ENCODE data around the gene FCHO1. TPM values are rescaled to one million over a fixed set of nuclear protein-coding genes. Genes with fewer than 3 reads are reported as not detected.
A peak's percentile ranks its signal among the peaks of the same experiment; 100 is the strongest.

Gene FCHO1
- polyA plus RNA-seq, 2 donors, result 0.51 to 0.75 TPM

- Histone ChIP-seq H3K4me3 (ENCODE audit: low read depth in 1 of 2, low read length in 2 of 2) (no peak overlapping the region), H3K27me3 (ENCODE audit: control insufficient read depth in 1 of 2, insufficient read depth in 2 of 2, low read length in 2 of 2) (no peaks in the 10 kb centered on the region), H3K9me3 (ENCODE audit: control insufficient read depth in 2 of 2, insufficient read depth in 1 of 2, low read depth in 1 of 2, low read length in 1 of 2) (no peaks in the 10 kb centered on the region), H3K36me3 (ENCODE audit: control insufficient read depth in 2 of 2, insufficient read depth in 2 of 2, low read length in 1 of 2) (peaks cover 13 to 25% of the 10 kb centered on the region in 2 donors), H3K27ac (ENCODE audit: low read depth in 2 of 2, low read length in 1 of 2) (no peak overlapping the region), H3K4me1 (ENCODE audit: control insufficient read depth in 2 of 2, insufficient read depth in 2 of 2, low read length in 1 of 2) (no peaks in the 10 kb centered on the region)
- WGBS, 2 donors, result 96 to 97% methylated on average over 22 of the region's 22 CpGs
Observed at GRCh38 chr19:17733127-17733526, 18.1 kb upstream of the FCHO1 start.

GRCh38 chr19:17734146-17734545 is 17.1 kb upstream of the FCHO1 start:
- Histone ChIP-seq H3K36me3 (ENCODE audit: control insufficient read depth in 2 of 2, insufficient read depth in 2 of 2, low read length in 1 of 2) (peaks cover 13 to 23% of the 10 kb centered on the region in 2 donors), H3K27ac (ENCODE audit: low read depth in 2 of 2, low read length in 1 of 2) (no peak overlapping the region), H3K4me3 (ENCODE audit: low read depth in 1 of 2, low read length in 2 of 2) (no peak overlapping the region), H3K4me1 (ENCODE audit: control insufficient read depth in 2 of 2, insufficient read depth in 2 of 2, low read length in 1 of 2) (no peaks in the 10 kb centered on the region), H3K27me3 (ENCODE audit: control insufficient read depth in 1 of 2, insufficient read depth in 2 of 2, low read length in 2 of 2) (no peaks in the 10 kb centered on the region), H3K9me3 (ENCODE audit: control insufficient read depth in 2 of 2, insufficient read depth in 1 of 2, low read depth in 1 of 2, low read length in 1 of 2) (no peaks in the 10 kb centered on the region)
- 94% methylated on average over 16 of the region's 16 CpGs for WGBS, 2 donors

- WGBS, 2 donors, result 79 to 81% methylated on average over 5 of the region's 5 CpGs
- no peaks in the 10 kb centered on the region for H3K9me3 ChIP-seq (ENCODE audit: control insufficient read depth in 2 of 2, insufficient read depth in 1 of 2, low read depth in 1 of 2, low read length in 1 of 2)
- no peaks in the 10 kb centered on the region for H3K27me3 ChIP-seq (ENCODE audit: control insufficient read depth in 1 of 2, insufficient read depth in 2 of 2, low read length in 2 of 2)
- no peak overlapping the region for H3K27ac ChIP-seq (ENCODE audit: low read depth in 2 of 2, low read length in 1 of 2)
- H3K4me3 ChIP-seq (ENCODE audit: low read depth in 1 of 2, low read length in 2 of 2), result no peak overlapping the region
- peaks cover 13 to 20% of the 10 kb centered on the region in 2 donors for H3K36me3 ChIP-seq (ENCODE audit: control insufficient read depth in 2 of 2, insufficient read depth in 2 of 2, low read length in 1 of 2)
- H3K4me1 ChIP-seq (ENCODE audit: control insufficient read depth in 2 of 2, insufficient read depth in 2 of 2, low read length in 1 of 2), result no peaks in the 10 kb centered on the region
Observed at GRCh38 chr19:17735410-17735809, 15.9 kb upstream of the FCHO1 start.

GRCh38 chr19:17737690-17738153 is 13.6 kb upstream of the FCHO1 start:
- 66 to 79% methylated on average over 7 of the region's 7 CpGs for whole genome bisulfite sequencing, 2 donors

GRCh38 chr19:17739121-17739875 is 12.0 kb upstream of the FCHO1 start:
- Histone ChIP-seq H3K4me1 (ENCODE audit: control insufficient read depth in 2 of 2, insufficient read depth in 2 of 2, low read length in 1 of 2) (no peaks in the 10 kb centered on the region), H3K36me3 (ENCODE audit: control insufficient read depth in 2 of 2, insufficient read depth in 2 of 2, low read length in 1 of 2) (peaks cover 2 to 7% of the 10 kb centered on the region in 2 donors), H3K9me3 (ENCODE audit: control insufficient read depth in 2 of 2, insufficient read depth in 1 of 2, low read depth in 1 of 2, low read length in 1 of 2) (no peaks in the 10 kb centered on the region), H3K4me3 (ENCODE audit: low read depth in 1 of 2, low read length in 2 of 2) (no peak overlapping the region), H3K27me3 (ENCODE audit: control insufficient read depth in 1 of 2, insufficient read depth in 2 of 2, low read length in 2 of 2) (no peaks in the 10 kb centered on the region), H3K27ac (ENCODE audit: low read depth in 2 of 2, low read length in 1 of 2) (no peak overlapping the region)
- 66 to 67% methylated on average over 18 of the region's 18 CpGs for WGBS, 2 donors

More at GRCh38 chr19:17737690-17738153, 13.6 kb upstream of the FCHO1 start:
- Histone ChIP-seq H3K27me3 (ENCODE audit: control insufficient read depth in 1 of 2, insufficient read depth in 2 of 2, low read length in 2 of 2) (no peaks in the 10 kb centered on the region), H3K36me3 (ENCODE audit: control insufficient read depth in 2 of 2, insufficient read depth in 2 of 2, low read length in 1 of 2) (peaks cover 13 to 20% of the 10 kb centered on the region in 2 donors), H3K4me3 (ENCODE audit: low read depth in 1 of 2, low read length in 2 of 2) (no peak overlapping the region), H3K4me1 (ENCODE audit: control insufficient read depth in 2 of 2, insufficient read depth in 2 of 2, low read length in 1 of 2) (no peaks in the 10 kb centered on the region), H3K27ac (ENCODE audit: low read depth in 2 of 2, low read length in 1 of 2) (no peak overlapping the region), H3K9me3 (ENCODE audit: control insufficient read depth in 2 of 2, insufficient read depth in 1 of 2, low read depth in 1 of 2, low read length in 1 of 2) (no peaks in the 10 kb centered on the region)

GRCh38 chr19:17741456-17741855 is 9.8 kb upstream of the FCHO1 start:
- WGBS, 2 donors, result 90 to 95% methylated on average over 2 of the region's 2 CpGs

GRCh38 chr19:17743874-17744580 is 7.2 kb upstream of the FCHO1 start:
- H3K4me1 ChIP-seq (ENCODE audit: control insufficient read depth in 2 of 2, insufficient read depth in 2 of 2, low read length in 1 of 2), result peaks cover 0 to 8% of the 10 kb centered on the region in 2 donors
- WGBS, 2 donors, result 69 to 75% methylated on average over 6 of the region's 6 CpGs
- no peak overlapping the region for H3K27ac ChIP-seq (ENCODE audit: low read depth in 2 of 2, low read length in 1 of 2)
- peaks cover 4% of the 10 kb centered on the region in 2 donors for H3K9me3 ChIP-seq (ENCODE audit: control insufficient read depth in 2 of 2, insufficient read depth in 1 of 2, low read depth in 1 of 2, low read length in 1 of 2)
- H3K36me3 ChIP-seq (ENCODE audit: control insufficient read depth in 2 of 2, insufficient read depth in 2 of 2, low read length in 1 of 2), result no peaks in the 10 kb centered on the region
- no peaks in the 10 kb centered on the region for H3K27me3 ChIP-seq (ENCODE audit: control insufficient read depth in 1 of 2, insufficient read depth in 2 of 2, low read length in 2 of 2)
- no peak overlapping the region for H3K4me3 ChIP-seq (ENCODE audit: low read depth in 1 of 2, low read length in 2 of 2)

More at GRCh38 chr19:17741456-17741855, 9.8 kb upstream of the FCHO1 start:
- Histone ChIP-seq H3K4me3 (ENCODE audit: low read depth in 1 of 2, low read length in 2 of 2) (no peak overlapping the region), H3K4me1 (ENCODE audit: control insufficient read depth in 2 of 2, insufficient read depth in 2 of 2, low read length in 1 of 2) (no peaks in the 10 kb centered on the region), H3K9me3 (ENCODE audit: control insufficient read depth in 2 of 2, insufficient read depth in 1 of 2, low read depth in 1 of 2, low read length in 1 of 2) (no peaks in the 10 kb centered on the region), H3K27ac (ENCODE audit: low read depth in 2 of 2, low read length in 1 of 2) (no peak overlapping the region), H3K36me3 (ENCODE audit: control insufficient read depth in 2 of 2, insufficient read depth in 2 of 2, low read length in 1 of 2) (no peaks in the 10 kb centered on the region), H3K27me3 (ENCODE audit: control insufficient read depth in 1 of 2, insufficient read depth in 2 of 2, low read length in 2 of 2) (no peaks in the 10 kb centered on the region)

GRCh38 chr19:17747205-17748098 is 3.8 kb upstream of the FCHO1 start:
- Histone ChIP-seq H3K4me3 (ENCODE audit: low read depth in 1 of 2, low read length in 2 of 2) (peak overlapping the region; percentile 30 to 48), H3K9me3 (ENCODE audit: control insufficient read depth in 2 of 2, insufficient read depth in 1 of 2, low read depth in 1 of 2, low read length in 1 of 2) (peaks cover 4% of the 10 kb centered on the region in 2 donors), H3K27me3 (ENCODE audit: control insufficient read depth in 1 of 2, insufficient read depth in 2 of 2, low read length in 2 of 2) (no peaks in the 10 kb centered on the region), H3K27ac (ENCODE audit: low read depth in 2 of 2, low read length in 1 of 2) (no peak overlapping the region), H3K4me1 (ENCODE audit: control insufficient read depth in 2 of 2, insufficient read depth in 2 of 2, low read length in 1 of 2) (peaks cover 0 to 8% of the 10 kb centered on the region in 2 donors), H3K36me3 (ENCODE audit: control insufficient read depth in 2 of 2, insufficient read depth in 2 of 2, low read length in 1 of 2) (no peaks in the 10 kb centered on the region)
- 8 to 9% methylated on average over 55 to 75 of the region's 75 CpGs for WGBS, 2 donors

Data from esophagus (tissue), 2 donors.